ENCODE results near the gene GNG2.

The GNG2 gene

GRCh38 chr14:52015411-52016030 is 155.1 kb downstream of the GNG2 start:
- no peak overlapping the region for H3K27ac Mint-ChIP-seq
- peaks cover 16% of the 10 kb centered on the region for H3K36me3 Mint-ChIP-seq (ENCODE audit: low read depth)
- H3K27me3 Mint-ChIP-seq: peaks cover 12% of the 10 kb centered on the region
- no peak overlapping the region for H3K4me3 Mint-ChIP-seq
- H3K9me3 Mint-ChIP-seq: no peaks in the 10 kb centered on the region
- peaks cover 8% of the 10 kb centered on the region for H3K4me1 Mint-ChIP-seq (ENCODE audit: low read depth)

GRCh38 chr14:52018252-52018651 is 157.8 kb downstream of the GNG2 start:
- Mint-ChIP-seq H3K4me3 (no peak overlapping the region), H3K27ac (no peak overlapping the region), H3K36me3 (ENCODE audit: low read depth) (no peaks in the 10 kb centered on the region), H3K27me3 (peaks cover 12% of the 10 kb centered on the region), H3K9me3 (no peaks in the 10 kb centered on the region), H3K4me1 (ENCODE audit: low read depth) (peaks cover 32% of the 10 kb centered on the region)

GRCh38 chr14:52018970-52019369 is 158.6 kb downstream of the GNG2 start:
- Mint-ChIP-seq H3K27me3 (peaks cover 12% of the 10 kb centered on the region), H3K4me1 (ENCODE audit: low read depth) (peaks cover 32% of the 10 kb centered on the region), H3K27ac (no peak overlapping the region), H3K4me3 (no peak overlapping the region), H3K9me3 (peaks cover 6% of the 10 kb centered on the region), H3K36me3 (ENCODE audit: low read depth) (no peaks in the 10 kb centered on the region)

Measured in stimulated activated naive CD8-positive, alpha-beta T cell treated with anti-CD3 and anti-CD28 coated beads, Interleukin-15, Interleukin-2, amounts not matched to agents 100 ng/mL and 50 ng/mL, for 24 hours (primary cell).